KG1 (cell line): ENCODE results near the gene RBM3.

Experiments used
- DNase-seq: peaks from one replicate; lab custom pipeline; 2025; lab: John Stamatoyannopoulos, UW

Gene RBM3

DNA sequence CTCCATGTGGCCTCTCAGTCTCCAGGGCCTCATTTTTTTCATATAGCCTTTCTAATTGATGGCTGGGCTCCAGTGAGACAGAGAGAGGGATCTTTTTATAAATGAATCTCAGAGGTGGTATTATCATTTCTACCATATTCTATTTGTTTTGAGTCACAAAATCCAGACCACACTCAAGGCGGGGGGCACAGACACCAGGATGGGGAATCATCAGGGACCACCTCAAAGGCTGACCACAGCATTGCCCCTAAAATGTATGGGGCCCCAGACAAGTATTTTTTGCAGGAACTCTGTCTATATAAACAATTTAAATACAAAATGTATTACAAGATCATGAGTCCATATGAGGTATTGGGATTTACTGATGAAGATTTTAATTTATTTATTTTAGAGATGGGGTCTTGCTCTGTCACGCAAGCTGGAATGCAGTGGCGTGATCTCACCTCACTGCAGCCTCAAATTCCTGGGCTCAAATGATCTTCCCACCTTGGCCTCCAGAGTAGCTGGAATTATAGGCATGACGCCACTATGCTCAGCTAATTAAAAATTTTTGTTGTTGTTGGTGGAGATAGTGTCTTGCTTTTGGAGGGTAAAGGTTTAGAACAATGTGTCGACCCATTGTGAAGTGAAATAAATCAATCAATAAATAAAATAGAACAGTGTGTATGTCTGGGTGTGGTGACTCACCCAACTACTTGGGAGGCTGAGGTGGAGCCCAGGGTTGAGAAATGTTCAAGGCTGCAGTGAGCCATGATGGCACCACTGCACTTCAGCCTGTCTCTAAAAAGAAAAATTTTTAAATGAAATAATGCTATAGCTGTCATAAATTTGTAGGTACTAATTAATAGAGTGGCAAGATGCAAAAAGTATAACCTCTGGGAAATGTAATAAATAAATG lies 52.4 kb downstream of the RBM3 start:
- no peak for DNase-seq
